CD14-positive monocyte (primary cell): ENCODE measurements around the gene SULT2B1. TPM values are rescaled to one million over a fixed set of nuclear protein-coding genes. Genes with fewer than 3 reads are reported as not detected.
A peak's percentile ranks its signal among the peaks of the same experiment; 100 is the strongest.

Experiments used
- DNase-seq, 3 donors: peaks; one replicate each; pipeline ENCODE4 v3.0.0-alpha.2; 2011 to 2022
- H2AFZ ChIP-seq: 2 replicates; pipeline ENCODE4 v1.6.0; 2012; ENCODE audit warnings: mild to moderate bottlenecking, low read depth, low read length, inconsistent platforms; ENCODE audit not compliant: insufficient read depth, poor library complexity, severe bottlenecking
- H3K27ac ChIP-seq, 2 donors: 1 replicate in 1 of 2; 2 replicates in 1 of 2; pipeline ENCODE4 v1.5.1; 2012 to 2013; ENCODE audit warnings: low read length in 2 of 2, control low read depth in 1 of 2, inconsistent platforms in 1 of 2, low read depth in 1 of 2, mild to moderate bottlenecking in 1 of 2
- H3K27me3 ChIP-seq, 2 donors: one replicate each; pipeline versions ENCODE4 v1.6.0 to v1.6.1; 2011 to 2013; ENCODE audit warnings: low read length in 2 of 2; ENCODE audit not compliant: control insufficient read depth in 2 of 2, insufficient read depth in 2 of 2
- H3K36me3 ChIP-seq, 2 donors: replicated peaks in 1 of 2; 1 replicate in 1 of 2; 2 replicates in 1 of 2; pipeline versions ENCODE4 v1.5.1 to v1.6.1; 2012 to 2013; ENCODE audit warnings: low read length in 2 of 2, control low read depth in 1 of 2, inconsistent platforms in 1 of 2, mild to moderate bottlenecking in 1 of 2; ENCODE audit not compliant: insufficient read depth in 2 of 2, control insufficient read depth in 1 of 2
- H3K4me1 ChIP-seq, 2 donors: 1 replicate in 1 of 2; 2 replicates in 1 of 2; pipeline versions ENCODE4 v1.5.1 to v1.6.1; 2012 to 2013; ENCODE audit warnings: low read length in 2 of 2, control low read depth in 1 of 2, inconsistent platforms in 1 of 2, mild to moderate bottlenecking in 1 of 2, moderate library complexity in 1 of 2; ENCODE audit not compliant: insufficient read depth in 2 of 2, control insufficient read depth in 1 of 2
- H3K4me2 ChIP-seq: replicated peaks from 2 replicates; pipeline ENCODE3; 2012; ENCODE audit warnings: low read length, moderate library complexity, mild to moderate bottlenecking; ENCODE audit not compliant: poor library complexity, severe bottlenecking; ENCODE audit errors: extremely low read depth
- H3K4me3 ChIP-seq, 3 experiments: fragments of 200-600 bp in 1 of 3; sonication (generic) in 1 of 3; replicated peaks in 1 of 3; 1 replicate in 2 of 3; 2 replicates in 1 of 3; pipeline ENCODE4 v1.5.1; 2011 to 2013; ENCODE audit warnings: low read length in 3 of 3, mild to moderate bottlenecking in 3 of 3, control low read depth in 2 of 3, low read depth in 2 of 3, inconsistent platforms in 1 of 3, moderate library complexity in 1 of 3
- H3K79me2 ChIP-seq: 2 replicates; pipeline ENCODE4 v1.6.0; 2012; ENCODE audit warnings: mild to moderate bottlenecking, control low read depth, inconsistent platforms, low read length, moderate library complexity; ENCODE audit not compliant: insufficient read depth
- H3K9ac ChIP-seq: 2 replicates; pipeline ENCODE4 v1.6.0; 2017; ENCODE audit warnings: low read length, mild to moderate bottlenecking; ENCODE audit not compliant: insufficient read depth, poor library complexity, severe bottlenecking
- H3K9me3 ChIP-seq, 2 donors: replicated peaks in 1 of 2; 1 replicate in 1 of 2; 2 replicates in 1 of 2; pipeline versions ENCODE4 v1.5.1 to v1.6.1; 2012 to 2013; ENCODE audit warnings: low read length in 2 of 2, control low read depth in 1 of 2; ENCODE audit not compliant: control insufficient read depth in 1 of 2, insufficient read depth in 1 of 2
- H4K20me1 ChIP-seq: 2 replicates; pipeline ENCODE4 v1.6.0; 2012; ENCODE audit warnings: mild to moderate bottlenecking, low read length, control low read depth, moderate library complexity; ENCODE audit not compliant: insufficient read depth
- H3K27ac Mint-ChIP-seq, 7 donors: one replicate each; pipeline ENCODE4 v1.8.0; 2020; ENCODE audit warnings: mild to moderate bottlenecking in 7 of 7, mixed read lengths in 7 of 7, moderate library complexity in 6 of 7, inconsistent platforms in 2 of 7
- H3K27me3 Mint-ChIP-seq, 3 donors: one replicate each; pipeline ENCODE4 v1.8.0; 2021 to 2022; ENCODE audit warnings: low read depth in 3 of 3, mild to moderate bottlenecking in 3 of 3, mixed read lengths in 3 of 3, moderate library complexity in 3 of 3, inconsistent platforms in 1 of 3
- H3K36me3 Mint-ChIP-seq, 2 donors: one replicate each; pipeline ENCODE4 v1.8.0; 2020; ENCODE audit warnings: mixed read lengths in 2 of 2, inconsistent platforms in 1 of 2, mild to moderate bottlenecking in 1 of 2
- H3K4me1 Mint-ChIP-seq: one replicate; pipeline ENCODE4 v1.8.0; 2020; ENCODE audit warnings: mild to moderate bottlenecking, mixed read lengths
- H3K4me3 Mint-ChIP-seq, 2 donors: one replicate each; pipeline ENCODE4 v1.8.0; 2020; ENCODE audit warnings: mild to moderate bottlenecking in 2 of 2, mixed read lengths in 2 of 2, moderate library complexity in 1 of 2
- H3K9me3 Mint-ChIP-seq, 7 donors: one replicate each; pipeline ENCODE4 v1.8.0; 2020 to 2022; ENCODE audit warnings: mixed read lengths in 7 of 7, mild to moderate bottlenecking in 6 of 7, moderate library complexity in 6 of 7, inconsistent platforms in 2 of 7
- CTCF ChIP-seq: fragments of 200-600 bp; IDR thresholded peaks from one replicate; pipeline ENCODE4 v1.8.0; 2022; ENCODE audit warnings: antibody characterized with exemption, mild to moderate bottlenecking
- WGBS: methylation state at CpG from one replicate; pipeline ENCODE4 v1.1.5; 2013; ENCODE audit warnings: missing lambda C conversion rate; ENCODE audit not compliant: insufficient coverage; 5-methylcytosine and 5-hydroxymethylcytosine counted together
- intact Hi-C, 2 donors: fragments of 100-400 bp; cut with micrococcal nuclease; formaldehyde crosslinking; loops; one replicate each; pipeline versions ENCODE4 v1.15.0 to v1.15.1; 2023
- polyA plus RNA-seq, 3 donors: library from polyadenylated mRNA; depleted of rRNA in 1 of 3; unstranded in 2 of 3; stranded (reverse) in 1 of 3; fragments of 300-500 nt in 2 of 3; fragments of >200 nt in 1 of 3; fragmentation: Illumina TruSeq in 2 of 3; gene quantifications; 1 replicate in 2 of 3; 2 replicates in 1 of 3; pipeline ENCODE4 v1.2.3, GENCODE V29; 2012 to 2021

SULT2B1 gene
- polyA plus RNA-seq, 3 donors: 0.09 to 0.40 TPM; not detected in 1

- Histone ChIP-seq H3K4me1 (peaks cover 11 to 19% of the 10 kb centered on the region in 2 donors), H3K9ac (no peak overlapping the region), H3K79me2 (no peaks in the 10 kb centered on the region), H3K9me3 (peaks cover 4 to 11% of the 10 kb centered on the region in 2 donors), H4K20me1 (no peaks in the 10 kb centered on the region), H3K36me3 (no peaks in the 10 kb centered on the region), H3K4me2 (no peak overlapping the region), H3K27me3 (peaks cover 20 to 37% of the 10 kb centered on the region in 2 donors), H3K27ac (no peak overlapping the region), H3K4me3 (no peak overlapping the region), H2AFZ (no peak overlapping the region)
- Mint-ChIP-seq H3K4me3 (peak overlapping the region in 1 of 2 donors; percentile 74), H3K36me3 (peaks cover 0 to 5% of the 10 kb centered on the region in 2 donors), H3K4me1 (peaks cover 11% of the 10 kb centered on the region), H3K27me3 (peaks cover 7 to 33% (median 18%) of the 10 kb centered on the region in 3 donors), H3K9me3 (peaks cover 0 to 9% (median 6%) of the 10 kb centered on the region in 7 donors), H3K27ac (peak overlapping the region in 1 of 7 donors; percentile 7)
- WGBS: 96% methylated on average over 2 of the region's 12 CpGs
- intact Hi-C loops: loop anchor here in 1 of 2 donors (5.0 kb wide), 1 partner anchor 78 kb away; no protein-coding TSS in a partner anchor
- DNase-seq: no peak
- TF ChIP-seq CTCF: no peak
These were observed 42.3 kb upstream of the SULT2B1 start for GRCh38 chr19:48509467-48510194.

GRCh38 chr19:48510421-48511268, 41.3 kb upstream of the SULT2B1 start:
- Histone ChIP-seq H3K4me2 (no peak overlapping the region), H2AFZ (no peak overlapping the region), H4K20me1 (no peaks in the 10 kb centered on the region), H3K79me2 (no peaks in the 10 kb centered on the region), H3K9me3 (peaks cover 4 to 11% of the 10 kb centered on the region in 2 donors), H3K4me3 (no peak overlapping the region), H3K36me3 (no peaks in the 10 kb centered on the region), H3K9ac (no peak overlapping the region), H3K4me1 (peaks cover 11 to 19% of the 10 kb centered on the region in 2 donors), H3K27me3 (peaks cover 20 to 37% of the 10 kb centered on the region in 2 donors), H3K27ac (no peak overlapping the region)
- TF ChIP-seq CTCF: no peak
- peak; percentile 25 to 54 (median 53) for DNase-seq
- peak overlapping the region in 1 of 2 donors; percentile 74 for H3K4me3 Mint-ChIP-seq
- H3K27me3 Mint-ChIP-seq: peaks cover 7 to 33% (median 18%) of the 10 kb centered on the region in 3 donors
- H3K36me3 Mint-ChIP-seq: peaks cover 0 to 5% of the 10 kb centered on the region in 2 donors
- H3K27ac Mint-ChIP-seq: peak overlapping the region in 1 of 7 donors; percentile 46
- peaks cover 0 to 9% (median 6%) of the 10 kb centered on the region in 7 donors for H3K9me3 Mint-ChIP-seq
- 14% methylated on average over 18 of the region's 24 CpGs for WGBS
- peaks cover 11% of the 10 kb centered on the region for H3K4me1 Mint-ChIP-seq
- intact Hi-C loops: no loop called here
